Hepatocyte (in vitro differentiated cells): ENCODE results near the gene SCPEP1. TPM values are rescaled to one million over a fixed set of nuclear protein-coding genes. Genes with fewer than 3 reads are reported as not detected.

Experiments used
- DNase-seq: peaks from one replicate; pipeline ENCODE4 v3.0.0-alpha.2; 2016; ENCODE audit warnings: low spot score
- H2AFZ ChIP-seq: fragments of 200-600 bp; sonication (generic); 2 replicates; pipeline ENCODE4 v1.6.0; 2016; ENCODE audit warnings: antibody characterized with exemption, mild to moderate bottlenecking
- H3K27ac ChIP-seq: fragments of 200-600 bp; sonication (generic); 2 replicates; pipeline ENCODE4 v1.5.1; 2016; ENCODE audit warnings: mild to moderate bottlenecking
- H3K27me3 ChIP-seq: fragments of 200-600 bp; sonication (generic); 2 replicates; pipeline ENCODE4 v1.6.1; 2016
- H3K36me3 ChIP-seq: fragments of 200-600 bp; sonication (generic); replicated peaks from 2 replicates; pipeline ENCODE4 v1.5.1; 2016; ENCODE audit warnings: low read depth; ENCODE audit not compliant: insufficient read depth
- H3K4me1 ChIP-seq: fragments of 200-600 bp; sonication (generic); 2 replicates; pipeline ENCODE4 v1.5.1; 2016; ENCODE audit warnings: mild to moderate bottlenecking, moderate library complexity; ENCODE audit not compliant: insufficient read depth
- H3K4me2 ChIP-seq: fragments of 200-600 bp; sonication (generic); 2 replicates; pipeline ENCODE4 v1.6.0; 2016
- H3K4me3 ChIP-seq: fragments of 200-600 bp; sonication (generic); 2 replicates; pipeline ENCODE4 v1.5.1; 2016; ENCODE audit warnings: mild to moderate bottlenecking
- H3K79me2 ChIP-seq: fragments of 200-600 bp; sonication (generic); 2 replicates; pipeline ENCODE4 v1.6.0; 2017; ENCODE audit warnings: mild to moderate bottlenecking
- H3K9me2 ChIP-seq: fragments of 200-600 bp; sonication (generic); replicated peaks from 2 replicates; pipeline ENCODE4 v1.6.0; 2017; ENCODE audit warnings: mild to moderate bottlenecking; ENCODE audit not compliant: insufficient read depth
- H3K9me3 ChIP-seq: fragments of 200-600 bp; sonication (generic); 2 replicates; pipeline ENCODE4 v1.5.1; 2016; ENCODE audit warnings: low read depth, mild to moderate bottlenecking
- H4K20me1 ChIP-seq: fragments of 200-600 bp; sonication (generic); 2 replicates; pipeline ENCODE4 v1.6.0; 2016; ENCODE audit warnings: mild to moderate bottlenecking; ENCODE audit not compliant: insufficient read depth, poor library complexity, severe bottlenecking
- CTCF ChIP-seq: fragments of 200-600 bp; sonication (generic); IDR thresholded peaks from 2 replicates; pipeline ENCODE4 v1.5.1; 2016; ENCODE audit warnings: antibody characterized with exemption, mild to moderate bottlenecking; ENCODE audit not compliant: poor library complexity
- EZH2 ChIP-seq: fragments of 200-600 bp; sonication (generic); IDR thresholded peaks from 2 replicates; pipeline ENCODE4 v1.6.1; 2016; ENCODE audit warnings: antibody characterized with exemption, mild to moderate bottlenecking, borderline replicate concordance
- EZH2phosphoT487 ChIP-seq: fragments of 200-600 bp; sonication (generic); IDR thresholded peaks from one replicate; pipeline ENCODE4 v1.6.1; 2018; ENCODE audit warnings: antibody characterized with exemption, mild to moderate bottlenecking, low read depth, moderate library complexity; ENCODE audit not compliant: unreplicated experiment, severe bottlenecking
- WGBS: methylation state at CpG from one replicate; pipeline ENCODE4 v1.1.6; 2016; ENCODE audit warnings: low lambda C conversion rate; ENCODE audit errors: missing lambda C conversion rate; 5-methylcytosine and 5-hydroxymethylcytosine counted together
- polyA plus RNA-seq: library from polyadenylated mRNA; unstranded; fragments of >200 nt; fragmentation: Nextera tagmentation; extraction: Ambion mirVana; gene quantifications from 2 replicates; pipeline ENCODE4 v1.2.1, GENCODE V29; 2016
- total RNA-seq: library from RNA; depleted of rRNA; stranded (reverse); fragments of >200 nt; gene quantifications from 2 replicates; pipeline ENCODE4 v1.2.3, GENCODE V29; 2014

The SCPEP1 gene
- total and polyA plus RNA-seq, 2 experiments from 2014 or later = 81.2 to 90.5 TPM

DNA sequence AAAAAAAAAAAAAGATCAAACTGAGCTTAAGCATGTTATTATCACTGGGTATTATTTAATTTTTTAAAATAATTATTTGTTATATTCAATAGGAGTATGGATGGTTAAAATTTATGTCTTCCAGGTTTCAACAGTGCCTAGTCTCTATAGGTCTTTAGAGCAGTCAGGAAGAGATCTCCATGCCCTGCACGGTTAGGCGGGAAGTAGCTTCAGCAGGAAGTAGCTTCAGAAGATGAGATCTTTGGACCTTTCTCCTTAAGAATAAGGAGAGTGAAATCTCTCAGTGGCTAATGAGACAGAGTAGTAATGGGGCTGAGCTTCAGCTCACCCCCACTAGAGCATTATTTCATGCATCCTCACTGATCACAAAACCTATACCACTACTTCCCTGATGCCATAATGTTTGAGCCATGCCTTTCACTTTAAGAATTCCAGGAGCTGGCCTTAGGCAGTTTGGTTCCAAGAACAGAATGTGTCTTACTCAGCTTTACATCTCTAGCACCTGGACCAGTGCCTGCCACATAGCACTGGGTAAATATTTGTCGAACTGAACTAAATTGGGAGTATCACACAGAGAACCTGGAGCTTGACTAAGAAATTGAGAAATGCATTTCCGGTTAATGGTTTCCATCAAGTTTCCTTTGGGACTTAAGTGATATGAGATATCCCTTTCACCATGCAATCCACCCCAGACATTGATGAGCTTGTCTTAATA lies 43.5 kb downstream of the SCPEP1 start:
- WGBS = 64% methylated on average over 4 of the region's 4 CpGs

DNA sequence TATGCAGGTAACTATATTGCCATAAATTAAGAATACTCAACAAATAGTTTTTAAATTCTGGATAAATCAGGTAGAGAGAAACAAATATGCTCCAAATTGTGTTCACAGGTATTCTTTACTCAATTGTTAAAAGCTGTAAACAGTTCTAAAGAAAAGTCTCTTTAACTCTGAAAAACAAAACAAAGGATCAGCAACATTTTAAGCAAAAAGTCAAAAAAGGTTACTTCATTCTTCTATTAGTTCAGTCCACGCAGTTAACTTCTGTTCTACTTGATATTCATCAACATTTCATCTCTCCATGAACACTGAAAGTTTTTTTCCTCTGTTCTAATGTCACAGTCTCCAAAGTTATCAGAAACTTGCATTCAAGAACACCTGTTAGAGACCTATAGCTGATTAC lies 47.9 kb downstream of the SCPEP1 start:
- no peak for DNase-seq
- no peaks in the 10 kb centered on the region for H3K27me3 ChIP-seq
- H3K9me3 ChIP-seq = no peaks in the 10 kb centered on the region
- H3K4me2 ChIP-seq = no peak overlapping the region
- no peaks in the 10 kb centered on the region for H3K79me2 ChIP-seq
- H3K4me3 ChIP-seq = no peak overlapping the region
- H3K4me1 ChIP-seq = no peaks in the 10 kb centered on the region
- H4K20me1 ChIP-seq = no peaks in the 10 kb centered on the region
- no peaks in the 10 kb centered on the region for H3K9me2 ChIP-seq
- no peak overlapping the region for H2AFZ ChIP-seq
- TF ChIP-seq EZH2phosphoT487 = no peak
- TF ChIP-seq EZH2 = no peak
- no peak for TF ChIP-seq CTCF
- H3K36me3 ChIP-seq = no peaks in the 10 kb centered on the region
- H3K27ac ChIP-seq = no peak overlapping the region
- 86% methylated on average over 1 of the region's 1 CpG for WGBS

More for the DNA sequence above, 43.5 kb downstream of the SCPEP1 start:
- DNase-seq = no peak
- TF ChIP-seq EZH2phosphoT487 (no peak), CTCF (no peak)
- Histone ChIP-seq H3K9me2 (no peaks in the 10 kb centered on the region), H3K36me3 (no peaks in the 10 kb centered on the region), H3K9me3 (no peaks in the 10 kb centered on the region), H3K4me1 (no peaks in the 10 kb centered on the region), H3K27me3 (no peaks in the 10 kb centered on the region), H3K79me2 (no peaks in the 10 kb centered on the region), H3K4me2 (no peak overlapping the region), H2AFZ (no peak overlapping the region), H4K20me1 (no peaks in the 10 kb centered on the region), H3K27ac (no peak overlapping the region), H3K4me3 (no peak overlapping the region)

DNA sequence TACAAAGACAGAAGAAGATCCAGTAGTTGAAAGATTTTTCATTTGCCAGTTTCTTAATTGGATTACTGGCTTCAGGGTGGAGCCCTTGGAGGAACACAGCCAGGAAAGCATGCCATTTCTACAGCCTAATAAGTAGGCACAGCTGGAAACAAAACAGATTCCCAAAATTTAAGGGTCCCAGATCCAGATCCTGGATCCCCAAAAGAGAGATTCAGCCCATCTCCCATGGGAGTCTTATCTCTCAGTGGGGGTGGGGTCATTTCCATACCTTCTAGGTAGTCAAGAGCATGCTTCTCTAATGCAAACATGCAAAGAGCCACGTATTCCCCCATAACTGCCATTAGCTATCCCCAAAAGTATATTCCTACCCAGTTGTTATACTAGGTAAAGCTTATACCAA lies 49.9 kb downstream of the SCPEP1 start:
- no peak for TF ChIP-seq EZH2phosphoT487
- TF ChIP-seq EZH2 = no peak
- no peak for TF ChIP-seq CTCF
- Histone ChIP-seq H3K79me2 (no peaks in the 10 kb centered on the region), H2AFZ (no peak overlapping the region), H3K4me3 (no peak overlapping the region), H3K27ac (no peak overlapping the region), H3K36me3 (no peaks in the 10 kb centered on the region), H3K4me1 (no peaks in the 10 kb centered on the region), H3K27me3 (no peaks in the 10 kb centered on the region), H3K9me3 (no peaks in the 10 kb centered on the region), H4K20me1 (no peaks in the 10 kb centered on the region), H3K9me2 (no peaks in the 10 kb centered on the region), H3K4me2 (no peak overlapping the region)
- no peak for DNase-seq
- WGBS = 76% methylated on average over 1 of the region's 1 CpG
